C4-2B (cell line): ENCODE data around the gene PPM1N.

Experiments used
- ZFX ChIP-seq: fragments of 450-650 bp; IDR thresholded peaks from 2 replicates; pipeline ENCODE4 v1.6.1; 2017
- TF ChIP-seq, protein P1 (sequence below): fragments of 450-650 bp; conservative IDR thresholded peaks from 2 replicates; pipeline ENCODE4 v1.5.1; 2017; ENCODE audit warnings: mild to moderate bottlenecking

DNA sequence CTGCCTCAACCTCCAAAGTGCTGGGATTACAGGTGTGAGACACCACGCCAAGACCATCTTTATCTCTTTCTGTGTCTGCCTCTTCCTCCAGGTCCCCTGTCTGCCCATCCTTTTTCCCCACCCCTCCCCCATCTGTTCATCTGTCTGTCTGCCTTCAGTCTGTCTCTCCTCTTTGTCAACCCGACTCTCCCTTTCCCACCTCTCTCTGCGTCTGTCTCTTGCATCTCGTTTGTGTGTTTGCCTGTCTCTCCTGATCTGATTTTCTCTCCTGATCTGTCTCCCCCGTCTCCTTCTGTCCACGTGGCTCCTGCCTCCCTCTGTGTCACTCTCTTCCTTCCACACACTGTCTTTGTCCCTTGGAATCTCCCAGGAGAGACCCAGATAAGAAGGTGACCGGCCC, 19.0 kb downstream of the PPM1N start:
- TF ChIP-seq, protein P1, sequence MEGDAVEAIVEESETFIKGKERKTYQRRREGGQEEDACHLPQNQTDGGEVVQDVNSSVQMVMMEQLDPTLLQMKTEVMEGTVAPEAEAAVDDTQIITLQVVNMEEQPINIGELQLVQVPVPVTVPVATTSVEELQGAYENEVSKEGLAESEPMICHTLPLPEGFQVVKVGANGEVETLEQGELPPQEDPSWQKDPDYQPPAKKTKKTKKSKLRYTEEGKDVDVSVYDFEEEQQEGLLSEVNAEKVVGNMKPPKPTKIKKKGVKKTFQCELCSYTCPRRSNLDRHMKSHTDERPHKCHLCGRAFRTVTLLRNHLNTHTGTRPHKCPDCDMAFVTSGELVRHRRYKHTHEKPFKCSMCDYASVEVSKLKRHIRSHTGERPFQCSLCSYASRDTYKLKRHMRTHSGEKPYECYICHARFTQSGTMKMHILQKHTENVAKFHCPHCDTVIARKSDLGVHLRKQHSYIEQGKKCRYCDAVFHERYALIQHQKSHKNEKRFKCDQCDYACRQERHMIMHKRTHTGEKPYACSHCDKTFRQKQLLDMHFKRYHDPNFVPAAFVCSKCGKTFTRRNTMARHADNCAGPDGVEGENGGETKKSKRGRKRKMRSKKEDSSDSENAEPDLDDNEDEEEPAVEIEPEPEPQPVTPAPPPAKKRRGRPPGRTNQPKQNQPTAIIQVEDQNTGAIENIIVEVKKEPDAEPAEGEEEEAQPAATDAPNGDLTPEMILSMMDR: no peak
- TF ChIP-seq ZFX: no peak
